Hippocampal formation (tissue), 2 donors: ENCODE results near the gene RBKS.

ENCODE experiments used
- DNase-seq, 2 donors: peaks; one replicate each; lab custom pipeline; 2025; lab: John Stamatoyannopoulos, UW

RBKS gene

GRCh38 chr2:27735263-27735904 lies 154.8 kb downstream of the RBKS start:
- no peak for DNase-seq

GRCh38 chr2:27734305-27734704 lies 155.9 kb downstream of the RBKS start:
- no peak for DNase-seq
